Spinal cord (tissue), 10 donors: ENCODE results near the gene KCTD21. TPM values are rescaled to one million over a fixed set of nuclear protein-coding genes. Genes with fewer than 3 reads are reported as not detected.

Source experiments
- DNase-seq, 6 donors: peaks; one replicate each; pipeline versions ENCODE4 v3.0.0 to v3.0.0-alpha.2; 2013 to 2015; ENCODE audit warnings: low spot score in 6 of 6, low read depth in 4 of 6
- H3K27ac ChIP-seq: one replicate; pipeline ENCODE4 v1.5.1; 2013; ENCODE audit warnings: low read depth, low read length, control low read depth
- H3K27me3 ChIP-seq: one replicate; pipeline ENCODE4 v1.6.1; 2013; ENCODE audit warnings: low read length; ENCODE audit not compliant: control insufficient read depth, insufficient read depth
- H3K36me3 ChIP-seq: one replicate; pipeline ENCODE4 v1.6.1; 2013; ENCODE audit warnings: low read length; ENCODE audit not compliant: control insufficient read depth, insufficient read depth
- H3K4me1 ChIP-seq: one replicate; pipeline ENCODE4 v1.6.1; 2013; ENCODE audit warnings: low read length; ENCODE audit not compliant: control insufficient read depth, insufficient read depth
- H3K4me3 ChIP-seq: one replicate; pipeline ENCODE4 v1.5.1; 2013; ENCODE audit warnings: low read depth, low read length, control low read depth
- H3K9me3 ChIP-seq: one replicate; pipeline ENCODE4 v1.6.1; 2013; ENCODE audit warnings: low read length; ENCODE audit not compliant: control insufficient read depth, insufficient read depth
- WGBS: methylation state at CpG from one replicate; pipeline ENCODE4 v1.1.5; 2013; ENCODE audit warnings: missing lambda C conversion rate; ENCODE audit not compliant: insufficient coverage; 5-methylcytosine and 5-hydroxymethylcytosine counted together
- polyA plus RNA-seq, 2 donors: library from polyadenylated mRNA; unstranded; fragments of 120-200 nt; gene quantifications; one replicate each; pipeline ENCODE4 v1.2.1, GENCODE V29; 2013; ENCODE audit not compliant: insufficient read length in 2 of 2
- total RNA-seq, 2 donors: library from RNA; depleted of rRNA in 1 of 2; stranded (reverse); fragments of 120-200 nt in 1 of 2; fragments of >200 nt in 1 of 2; gene quantifications; one replicate each; pipeline versions ENCODE4 v1.2.3 to v1.2.4, GENCODE V29; 2013 to 2014
- donor health status: healthy.

KCTD21 gene
- total and polyA plus RNA-seq, 4 donors: 7.6 to 17.6 (median 14.6) TPM

DNA sequence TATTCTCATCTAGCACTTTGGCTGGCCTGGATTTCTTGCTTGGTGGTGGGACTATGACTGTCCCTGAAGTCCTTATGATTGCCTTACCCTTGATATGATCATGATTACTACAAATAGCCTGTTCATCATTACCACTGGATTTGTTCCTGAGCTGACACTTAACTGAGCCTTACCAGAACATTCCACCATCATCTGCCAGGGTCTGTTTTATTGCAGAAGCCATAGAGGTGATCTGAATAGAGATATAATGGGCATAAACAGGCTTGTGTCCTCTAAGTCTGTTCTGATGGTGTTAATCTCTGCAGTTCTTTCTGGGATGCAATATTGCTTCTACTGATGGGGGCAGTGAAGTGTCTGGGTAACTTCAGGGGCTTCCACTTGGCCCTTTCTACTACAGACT lies 36.6 kb downstream of the KCTD21 start:
- Histone ChIP-seq H3K9me3 (no peaks in the 10 kb centered on the region), H3K27me3 (no peaks in the 10 kb centered on the region), H3K4me3 (no peak overlapping the region), H3K27ac (no peak overlapping the region), H3K36me3 (no peaks in the 10 kb centered on the region), H3K4me1 (no peaks in the 10 kb centered on the region)
- no peak for DNase-seq

- no peak overlapping the region for H3K4me3 ChIP-seq
- H3K4me1 ChIP-seq: no peaks in the 10 kb centered on the region
- no peak for DNase-seq
- H3K27me3 ChIP-seq: no peaks in the 10 kb centered on the region
- H3K27ac ChIP-seq: no peak overlapping the region
- H3K36me3 ChIP-seq: no peaks in the 10 kb centered on the region
- H3K9me3 ChIP-seq: no peaks in the 10 kb centered on the region
Observed at GRCh38 chr11:78150754-78151153, 37.7 kb downstream of the KCTD21 start.

- WGBS: 100% methylated on average over 3 of the region's 4 CpGs
- Histone ChIP-seq H3K27ac (no peak overlapping the region), H3K9me3 (no peaks in the 10 kb centered on the region), H3K4me1 (no peaks in the 10 kb centered on the region), H3K36me3 (no peaks in the 10 kb centered on the region), H3K4me3 (no peak overlapping the region), H3K27me3 (no peaks in the 10 kb centered on the region)
- no peak for DNase-seq
Observed at GRCh38 chr11:78150346-78150745, 38.1 kb downstream of the KCTD21 start.

- Histone ChIP-seq H3K36me3 (no peaks in the 10 kb centered on the region), H3K4me3 (no peak overlapping the region), H3K27me3 (no peaks in the 10 kb centered on the region), H3K27ac (no peak overlapping the region), H3K9me3 (no peaks in the 10 kb centered on the region), H3K4me1 (no peaks in the 10 kb centered on the region)
- DNase-seq: peak in 2 of 6 donors; percentile 47 to 48
- WGBS: no CpG with 5 or more reads among the region's 1 CpG
Observed at GRCh38 chr11:78149646-78150045, 38.8 kb downstream of the KCTD21 start.

DNA sequence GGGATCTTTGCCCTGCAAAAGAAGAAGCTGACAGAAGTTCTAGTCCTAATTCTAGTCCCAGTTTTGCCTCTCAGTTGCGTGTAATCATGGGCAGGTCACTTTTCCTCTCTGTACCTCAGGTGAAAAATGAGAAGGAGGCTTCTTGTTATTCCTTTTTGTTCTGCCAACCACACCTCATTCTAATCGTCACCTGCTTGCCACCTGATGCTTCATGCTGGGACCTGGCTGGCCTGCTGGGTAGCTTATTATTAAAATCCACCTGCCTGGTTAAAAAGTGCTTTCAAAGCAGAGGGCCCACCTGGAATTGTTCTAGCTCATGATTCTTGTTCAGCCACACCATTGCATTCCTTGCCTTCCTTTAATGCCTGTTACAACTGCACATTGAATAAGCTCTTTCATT lies 40.6 kb downstream of the KCTD21 start:
- no peaks in the 10 kb centered on the region for H3K9me3 ChIP-seq
- H3K27me3 ChIP-seq: no peaks in the 10 kb centered on the region
- DNase-seq: no peak
- no peak overlapping the region for H3K27ac ChIP-seq
- 57% methylated on average over 1 of the region's 2 CpGs for WGBS
- H3K36me3 ChIP-seq: peaks cover 5% of the 10 kb centered on the region
- no peaks in the 10 kb centered on the region for H3K4me1 ChIP-seq
- H3K4me3 ChIP-seq: no peak overlapping the region

- H3K4me3 ChIP-seq: no peak overlapping the region
- WGBS: 100% methylated on average over 1 of the region's 1 CpG
- H3K27ac ChIP-seq: no peak overlapping the region
- H3K36me3 ChIP-seq: peaks cover 13% of the 10 kb centered on the region
- peaks cover 3% of the 10 kb centered on the region for H3K4me1 ChIP-seq
- no peak for DNase-seq
- no peaks in the 10 kb centered on the region for H3K27me3 ChIP-seq
- H3K9me3 ChIP-seq: no peaks in the 10 kb centered on the region
Observed at GRCh38 chr11:78145511-78146025, 42.9 kb downstream of the KCTD21 start.

- H3K4me3 ChIP-seq: peak overlapping the region; percentile 79
- no peak overlapping the region for H3K27ac ChIP-seq
- peaks cover 14% of the 10 kb centered on the region for H3K4me1 ChIP-seq
- H3K27me3 ChIP-seq: no peaks in the 10 kb centered on the region
- H3K9me3 ChIP-seq: no peaks in the 10 kb centered on the region
- no peak for DNase-seq
- WGBS: 70% methylated on average over 10 of the region's 17 CpGs
- H3K36me3 ChIP-seq: peaks cover 20% of the 10 kb centered on the region
Observed at GRCh38 chr11:78140392-78141077, 47.9 kb downstream of the KCTD21 start.

DNA sequence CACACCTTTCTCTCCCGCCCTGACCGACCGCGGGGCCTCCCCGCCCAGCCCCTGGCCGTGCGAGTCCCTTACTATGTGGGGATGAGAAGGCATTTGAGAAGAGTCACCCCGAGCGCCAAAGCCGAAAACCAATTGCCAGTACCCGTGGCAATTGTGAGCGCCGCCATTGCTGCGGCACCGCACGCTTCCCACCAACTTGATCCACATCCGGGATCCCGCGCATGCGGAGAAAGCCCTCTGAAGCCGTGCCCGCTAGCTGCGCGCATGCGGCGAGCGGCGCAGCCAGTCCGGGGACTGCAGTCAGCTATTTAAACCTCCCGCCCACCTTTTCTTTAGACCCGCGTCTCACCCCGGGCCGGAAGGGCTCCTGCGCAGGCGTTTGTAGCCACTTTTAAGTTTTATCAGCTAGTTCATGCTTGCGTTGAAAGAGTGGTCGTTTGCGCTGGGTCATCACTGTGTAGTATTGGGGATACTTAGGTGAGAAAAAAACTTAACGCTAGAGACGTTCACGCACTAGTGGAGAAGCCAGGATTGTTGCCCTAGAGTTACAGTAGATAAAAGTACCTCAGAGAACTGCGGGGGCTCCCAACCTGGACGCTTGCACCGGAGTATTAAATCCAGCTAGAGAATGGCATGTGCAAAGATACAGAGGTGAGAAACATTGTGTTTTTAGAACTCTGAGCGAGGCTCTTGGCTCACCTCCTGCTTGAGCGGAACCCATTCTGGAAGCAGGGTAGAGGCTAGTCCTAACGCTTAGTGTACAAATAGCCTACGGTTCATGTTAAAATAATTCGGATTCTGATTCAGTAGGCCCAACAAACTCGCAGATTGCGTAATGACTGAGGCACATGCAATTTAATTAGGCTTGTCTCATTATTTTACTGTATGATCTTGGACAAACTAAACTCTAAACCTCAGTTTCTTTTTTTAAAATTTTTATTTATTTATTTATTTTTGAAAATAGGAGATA lies 48.7 kb downstream of the KCTD21 start, which contains the start of gene ALG8:
TSS of gene ALG8 (minus strand) at position 205 of the 970 bp plus-strand sequence. CDS start at position 167, 38 bp downstream.
- peak; percentile 79 to 99 (median 96) for DNase-seq
- Histone ChIP-seq H3K36me3 (peaks cover 23% of the 10 kb centered on the region), H3K27me3 (no peaks in the 10 kb centered on the region), H3K4me1 (peaks cover 14% of the 10 kb centered on the region), H3K4me3 (peak within 1 kb of the TSS; percentile 79), H3K9me3 (no peaks in the 10 kb centered on the region), H3K27ac (peak within 1 kb of the TSS; percentile 62)
- under 1% methylated on average over 44 of the region's 52 CpGs for WGBS

GRCh38 chr11:78138694-78139421 lies 49.6 kb downstream of the KCTD21 start:
- H3K27ac ChIP-seq: peak overlapping the region; percentile 62
- no peak for DNase-seq
- WGBS: 17% methylated on average over 12 of the region's 12 CpGs

More at GRCh38 chr11:78138694-78139421, 49.6 kb downstream of the KCTD21 start:
- Histone ChIP-seq H3K36me3 (peaks cover 21% of the 10 kb centered on the region), H3K27me3 (no peaks in the 10 kb centered on the region), H3K4me1 (peaks cover 14% of the 10 kb centered on the region), H3K9me3 (no peaks in the 10 kb centered on the region), H3K4me3 (peak overlapping the region; percentile 79)
